GM23338 (cell line): ENCODE measurements around the gene SERPINE2. TPM values are rescaled to one million over a fixed set of nuclear protein-coding genes. Genes with fewer than 3 reads are reported as not detected.

Source experiments
- ATAC-seq: fragments of 200-7000 bp; cut with Tn5 transposase; 3 replicates; pipeline ENCODE4 v1.9.1; 2020
- DNase-seq: peaks from one replicate; pipeline ENCODE4 v3.0.0-alpha.2; 2015; ENCODE audit warnings: low spot score
- H2AFZ ChIP-seq: fragments of 200-600 bp; sonication (generic); 2 replicates; pipeline ENCODE4 v1.8.0; 2016; ENCODE audit warnings: antibody characterized with exemption, mild to moderate bottlenecking, moderate library complexity
- H3F3A ChIP-seq: fragments of 200-600 bp; sonication (generic); replicated peaks from 2 replicates; pipeline ENCODE4 v1.8.0; 2017; ENCODE audit warnings: antibody characterized with exemption, mixed run types, low read depth
- H3K27ac ChIP-seq: fragments of 200-600 bp; sonication (generic); 2 replicates; pipeline ENCODE4 v1.6.1; 2016; ENCODE audit warnings: low read depth
- H3K27me3 ChIP-seq: fragments of 200-600 bp; sonication (generic); 2 replicates; pipeline ENCODE4 v1.8.0; 2016; ENCODE audit warnings: mild to moderate bottlenecking, mixed run types, moderate library complexity; ENCODE audit not compliant: insufficient read depth
- H3K36me3 ChIP-seq: fragments of 200-600 bp; sonication (generic); 2 replicates; pipeline ENCODE4 v1.8.0; 2016; ENCODE audit warnings: mild to moderate bottlenecking; ENCODE audit not compliant: insufficient read depth
- H3K4me1 ChIP-seq: fragments of 200-600 bp; sonication (generic); 2 replicates; pipeline ENCODE4 v1.8.0; 2016; ENCODE audit warnings: mild to moderate bottlenecking, moderate library complexity; ENCODE audit not compliant: insufficient read depth
- H3K4me2 ChIP-seq: fragments of 200-600 bp; sonication (generic); 2 replicates; pipeline ENCODE4 v1.7.1; 2017; ENCODE audit warnings: mixed run types
- H3K4me3 ChIP-seq: fragments of 200-600 bp; sonication (generic); 2 replicates; pipeline ENCODE4 v1.6.1; 2016; ENCODE audit warnings: mixed run types
- H3K79me2 ChIP-seq: fragments of 200-600 bp; sonication (generic); replicated peaks from 2 replicates; pipeline ENCODE4 v1.8.0; 2017; ENCODE audit warnings: mild to moderate bottlenecking; ENCODE audit not compliant: insufficient read depth
- H3K9me2 ChIP-seq: fragments of 200-600 bp; sonication (generic); 2 replicates; pipeline ENCODE4 v1.8.0; 2017; ENCODE audit not compliant: insufficient read depth
- H4K20me1 ChIP-seq: fragments of 200-600 bp; sonication (generic); replicated peaks from 2 replicates; pipeline ENCODE4 v1.8.0; 2017; ENCODE audit warnings: mild to moderate bottlenecking; ENCODE audit not compliant: insufficient read depth
- H3K27ac Mint-ChIP-seq: 2 replicates; pipeline ENCODE4 v1.8.0; 2020; ENCODE audit warnings: inconsistent platforms, mild to moderate bottlenecking, moderate library complexity, mixed read lengths
- H3K27me3 Mint-ChIP-seq: 3 replicates; pipeline ENCODE4 v1.8.0; 2022; ENCODE audit warnings: low read depth, mild to moderate bottlenecking, moderate library complexity, mixed read lengths, inconsistent platforms; ENCODE audit not compliant: insufficient read depth, poor library complexity
- H3K36me3 Mint-ChIP-seq: 3 replicates; pipeline ENCODE4 v1.8.0; 2021; ENCODE audit warnings: low read depth, mild to moderate bottlenecking, inconsistent platforms, moderate library complexity, mixed read lengths
- H3K4me1 Mint-ChIP-seq: 3 replicates; pipeline ENCODE4 v1.8.0; 2020; ENCODE audit warnings: mild to moderate bottlenecking, inconsistent platforms, mixed read lengths
- H3K4me3 Mint-ChIP-seq: 3 replicates; pipeline ENCODE4 v1.8.0; 2021; ENCODE audit warnings: moderate library complexity, mild to moderate bottlenecking, inconsistent platforms, mixed read lengths
- H3K9me3 Mint-ChIP-seq: 3 replicates; pipeline ENCODE4 v1.8.0; 2020; ENCODE audit warnings: moderate library complexity, mild to moderate bottlenecking, inconsistent platforms, mixed read lengths
- CREB1 ChIP-seq: fragments of 250-450 bp; sonication (Bioruptor Pico); IDR thresholded peaks from 2 replicates; pipeline ENCODE4 v1.5.0; 2020; ENCODE audit warnings: low read depth, mild to moderate bottlenecking, moderate library complexity
- EZH2 ChIP-seq: fragments of 200-600 bp; sonication (generic); IDR thresholded peaks from one replicate; pipeline ENCODE4 v1.8.0; 2017; ENCODE audit warnings: antibody characterized with exemption, mild to moderate bottlenecking, low read depth; ENCODE audit not compliant: unreplicated experiment
- JUNB ChIP-seq: IDR thresholded peaks from one replicate; pipeline ENCODE4 v1.6.1; 2016; ENCODE audit warnings: antibody characterized with exemption; ENCODE audit not compliant: unreplicated experiment
- NANOG ChIP-seq: IDR thresholded peaks from 2 replicates; pipeline ENCODE4 v1.6.1; 2016; ENCODE audit warnings: antibody characterized with exemption, borderline replicate concordance
- POLR2AphosphoS5 ChIP-seq: IDR thresholded peaks from 2 replicates; pipeline ENCODE4 v1.6.1; 2016; ENCODE audit warnings: antibody characterized with exemption, low read depth
- STAT1 ChIP-seq: IDR thresholded peaks from one replicate; pipeline ENCODE4 v1.6.1; 2016; ENCODE audit warnings: antibody characterized with exemption; ENCODE audit not compliant: unreplicated experiment
- ZNF331 ChIP-seq: fragments of 250-450 bp; sonication (Bioruptor Pico); IDR thresholded peaks from 2 replicates; pipeline ENCODE4 v1.5.0; 2020; ENCODE audit warnings: low read depth, mild to moderate bottlenecking, moderate library complexity
- polyA plus RNA-seq: library from polyadenylated mRNA; unstranded; fragments of >200 nt; fragmentation: Nextera tagmentation; extraction: Ambion mirVana; gene quantifications from 2 replicates; pipeline ENCODE4 v1.2.1, GENCODE V29; 2016
- total RNA-seq: library from RNA; depleted of rRNA; stranded (reverse); fragments of >200 nt; shearing (Covaris generic); gene quantifications from 2 replicates; pipeline ENCODE4 v1.2.3, GENCODE V29; 2014
- TF ChIP-seq, protein P1 (sequence below): fragments of 250-450 bp; sonication (Bioruptor Pico); IDR thresholded peaks from 2 replicates; pipeline ENCODE4 v1.5.0; 2020; ENCODE audit warnings: mild to moderate bottlenecking, moderate library complexity
- TF ChIP-seq, protein P2 (sequence below): IDR thresholded peaks from 2 replicates; pipeline ENCODE4 v1.6.1; 2016; ENCODE audit warnings: antibody characterized with exemption

Gene SERPINE2
- total and polyA plus RNA-seq, 2 experiments from 2014 or later: 38.6 to 44.2 TPM

DNA sequence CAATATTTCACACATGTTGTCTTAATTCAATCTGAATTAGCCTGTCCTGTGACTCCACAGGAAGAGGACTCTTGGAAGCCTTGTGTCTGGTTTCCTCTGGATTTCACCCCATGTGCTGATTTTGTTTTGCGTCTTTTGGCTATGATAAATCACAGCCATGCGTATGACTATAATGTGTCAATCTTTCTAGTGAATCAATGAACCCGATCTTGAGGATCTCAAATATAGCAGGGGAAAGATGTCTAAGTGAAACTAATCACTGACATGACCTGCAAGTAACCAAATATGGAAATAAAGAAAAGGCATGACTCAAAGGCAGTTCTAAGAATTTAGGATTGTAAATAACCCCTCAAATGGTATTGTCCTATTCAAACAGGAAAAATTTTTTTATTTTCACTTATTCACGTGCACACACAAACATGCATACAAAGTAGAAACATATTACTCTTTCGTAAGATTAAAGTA lies 102.2 kb downstream of the SERPINE2 start (continued):
- TF ChIP-seq, protein P1, sequence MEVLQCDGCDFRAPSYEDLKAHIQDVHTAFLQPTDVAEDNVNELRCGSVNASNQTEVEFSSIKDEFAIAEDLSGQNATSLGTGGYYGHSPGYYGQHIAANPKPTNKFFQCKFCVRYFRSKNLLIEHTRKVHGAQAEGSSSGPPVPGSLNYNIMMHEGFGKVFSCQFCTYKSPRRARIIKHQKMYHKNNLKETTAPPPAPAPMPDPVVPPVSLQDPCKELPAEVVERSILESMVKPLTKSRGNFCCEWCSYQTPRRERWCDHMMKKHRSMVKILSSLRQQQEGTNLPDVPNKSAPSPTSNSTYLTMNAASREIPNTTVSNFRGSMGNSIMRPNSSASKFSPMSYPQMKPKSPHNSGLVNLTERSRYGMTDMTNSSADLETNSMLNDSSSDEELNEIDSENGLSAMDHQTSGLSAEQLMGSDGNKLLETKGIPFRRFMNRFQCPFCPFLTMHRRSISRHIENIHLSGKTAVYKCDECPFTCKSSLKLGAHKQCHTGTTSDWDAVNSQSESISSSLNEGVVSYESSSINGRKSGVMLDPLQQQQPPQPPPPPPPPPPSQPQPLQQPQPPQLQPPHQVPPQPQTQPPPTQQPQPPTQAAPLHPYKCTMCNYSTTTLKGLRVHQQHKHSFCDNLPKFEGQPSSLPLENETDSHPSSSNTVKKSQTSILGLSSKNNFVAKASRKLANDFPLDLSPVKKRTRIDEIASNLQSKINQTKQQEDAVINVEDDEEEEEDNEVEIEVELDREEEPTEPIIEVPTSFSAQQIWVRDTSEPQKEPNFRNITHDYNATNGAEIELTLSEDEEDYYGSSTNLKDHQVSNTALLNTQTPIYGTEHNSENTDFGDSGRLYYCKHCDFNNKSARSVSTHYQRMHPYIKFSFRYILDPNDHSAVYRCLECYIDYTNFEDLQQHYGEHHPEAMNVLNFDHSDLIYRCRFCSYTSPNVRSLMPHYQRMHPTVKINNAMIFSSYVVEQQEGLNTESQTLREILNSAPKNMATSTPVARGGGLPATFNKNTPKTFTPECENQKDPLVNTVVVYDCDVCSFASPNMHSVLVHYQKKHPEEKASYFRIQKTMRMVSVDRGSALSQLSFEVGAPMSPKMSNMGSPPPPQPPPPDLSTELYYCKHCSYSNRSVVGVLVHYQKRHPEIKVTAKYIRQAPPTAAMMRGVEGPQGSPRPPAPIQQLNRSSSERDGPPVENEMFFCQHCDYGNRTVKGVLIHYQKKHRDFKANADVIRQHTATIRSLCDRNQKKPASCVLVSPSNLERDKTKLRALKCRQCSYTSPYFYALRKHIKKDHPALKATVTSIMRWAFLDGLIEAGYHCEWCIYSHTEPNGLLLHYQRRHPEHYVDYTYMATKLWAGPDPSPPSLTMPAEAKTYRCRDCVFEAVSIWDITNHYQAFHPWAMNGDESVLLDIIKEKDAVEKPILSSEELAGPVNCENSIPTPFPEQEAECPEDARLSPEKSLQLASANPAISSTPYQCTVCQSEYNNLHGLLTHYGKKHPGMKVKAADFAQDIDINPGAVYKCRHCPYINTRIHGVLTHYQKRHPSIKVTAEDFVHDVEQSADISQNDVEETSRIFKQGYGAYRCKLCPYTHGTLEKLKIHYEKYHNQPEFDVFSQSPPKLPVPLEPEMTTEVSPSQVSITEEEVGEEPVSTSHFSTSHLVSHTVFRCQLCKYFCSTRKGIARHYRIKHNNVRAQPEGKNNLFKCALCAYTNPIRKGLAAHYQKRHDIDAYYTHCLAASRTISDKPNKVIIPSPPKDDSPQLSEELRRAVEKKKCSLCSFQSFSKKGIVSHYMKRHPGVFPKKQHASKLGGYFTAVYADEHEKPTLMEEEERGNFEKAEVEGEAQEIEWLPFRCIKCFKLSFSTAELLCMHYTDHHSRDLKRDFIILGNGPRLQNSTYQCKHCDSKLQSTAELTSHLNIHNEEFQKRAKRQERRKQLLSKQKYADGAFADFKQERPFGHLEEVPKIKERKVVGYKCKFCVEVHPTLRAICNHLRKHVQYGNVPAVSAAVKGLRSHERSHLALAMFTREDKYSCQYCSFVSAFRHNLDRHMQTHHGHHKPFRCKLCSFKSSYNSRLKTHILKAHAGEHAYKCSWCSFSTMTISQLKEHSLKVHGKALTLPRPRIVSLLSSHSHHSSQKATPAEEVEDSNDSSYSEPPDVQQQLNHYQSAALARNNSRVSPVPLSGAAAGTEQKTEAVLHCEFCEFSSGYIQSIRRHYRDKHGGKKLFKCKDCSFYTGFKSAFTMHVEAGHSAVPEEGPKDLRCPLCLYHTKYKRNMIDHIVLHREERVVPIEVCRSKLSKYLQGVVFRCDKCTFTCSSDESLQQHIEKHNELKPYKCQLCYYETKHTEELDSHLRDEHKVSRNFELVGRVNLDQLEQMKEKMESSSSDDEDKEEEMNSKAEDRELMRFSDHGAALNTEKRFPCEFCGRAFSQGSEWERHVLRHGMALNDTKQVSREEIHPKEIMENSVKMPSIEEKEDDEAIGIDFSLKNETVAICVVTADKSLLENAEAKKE: no peak
- TF ChIP-seq STAT1 (no peak), CREB1 (CRISPR knock-in tag) (no peak), NANOG (no peak), ZNF331 (no peak)
- TF ChIP-seq, protein P2, sequence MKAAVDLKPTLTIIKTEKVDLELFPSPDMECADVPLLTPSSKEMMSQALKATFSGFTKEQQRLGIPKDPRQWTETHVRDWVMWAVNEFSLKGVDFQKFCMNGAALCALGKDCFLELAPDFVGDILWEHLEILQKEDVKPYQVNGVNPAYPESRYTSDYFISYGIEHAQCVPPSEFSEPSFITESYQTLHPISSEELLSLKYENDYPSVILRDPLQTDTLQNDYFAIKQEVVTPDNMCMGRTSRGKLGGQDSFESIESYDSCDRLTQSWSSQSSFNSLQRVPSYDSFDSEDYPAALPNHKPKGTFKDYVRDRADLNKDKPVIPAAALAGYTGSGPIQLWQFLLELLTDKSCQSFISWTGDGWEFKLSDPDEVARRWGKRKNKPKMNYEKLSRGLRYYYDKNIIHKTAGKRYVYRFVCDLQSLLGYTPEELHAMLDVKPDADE: no peak

DNA sequence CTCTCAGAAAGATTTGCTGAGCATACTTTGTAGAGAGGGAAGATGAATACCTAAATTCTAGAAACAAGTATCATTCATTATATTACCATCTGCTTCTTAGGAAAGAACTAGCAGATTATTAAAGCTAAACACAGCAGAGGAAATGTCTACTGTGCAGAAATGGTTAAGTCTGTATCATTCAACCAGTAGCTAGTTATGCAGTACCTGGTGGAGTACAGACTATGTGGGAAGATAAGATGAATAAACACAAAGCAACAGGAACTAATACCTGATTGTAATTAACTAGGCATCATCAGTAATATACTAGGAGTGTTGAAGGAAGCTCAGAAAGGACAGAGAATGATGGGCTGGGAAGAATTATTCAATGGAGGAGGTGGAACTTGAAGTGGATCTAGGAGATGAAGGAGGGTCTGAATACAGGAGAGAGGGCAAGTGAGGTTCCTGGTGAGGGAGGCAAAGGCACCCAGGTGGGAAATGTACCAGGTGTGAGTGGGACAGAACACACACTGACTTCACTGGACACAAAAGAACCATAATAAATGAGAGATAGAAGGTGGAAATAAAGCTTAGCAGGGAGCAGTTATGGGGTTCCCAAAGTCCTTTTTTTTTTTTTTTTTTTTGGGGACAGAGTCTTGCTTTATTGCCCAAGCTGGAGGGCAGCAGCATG lies 103.5 kb downstream of the SERPINE2 start:
- peak overlapping the region; percentile 7; the same call in 1 of the 2 replicates for H3K27ac Mint-ChIP-seq
- H3K4me3 Mint-ChIP-seq: no peak overlapping the region; the same call in 2 of the 3 replicates
- peak overlapping the region; percentile 71 for H3K4me2 ChIP-seq
- no peaks in the 10 kb centered on the region for H3F3A ChIP-seq
- ATAC-seq (no peak), DNase-seq (no peak)
- H3K4me1 Mint-ChIP-seq: peaks cover 66% of the 10 kb centered on the region
- no peaks in the 10 kb centered on the region for H3K9me2 ChIP-seq
- no peak overlapping the region for H2AFZ ChIP-seq
- no peak overlapping the region for H3K4me3 ChIP-seq
- no peaks in the 10 kb centered on the region for H3K9me3 Mint-ChIP-seq
- peaks cover 72% of the 10 kb centered on the region for H3K4me1 ChIP-seq
- no peaks in the 10 kb centered on the region for H3K27me3 ChIP-seq
- H4K20me1 ChIP-seq: no peaks in the 10 kb centered on the region; the same call in 1 of the 2 replicates
- H3K36me3 Mint-ChIP-seq: peaks cover 11% of the 10 kb centered on the region; the same call in 2 of the 3 replicates
- H3K36me3 ChIP-seq: no peaks in the 10 kb centered on the region
- H3K27me3 Mint-ChIP-seq: peaks cover 6% of the 10 kb centered on the region
- H3K27ac ChIP-seq: no peak overlapping the region; the same call in 1 of the 2 replicates
- H3K79me2 ChIP-seq: peaks cover 97% of the 10 kb centered on the region
- TF ChIP-seq JUNB (no peak), EZH2 (no peak), CREB1 (CRISPR knock-in tag) (no peak), POLR2AphosphoS5 (no peak)
